Glomerular visceral epithelial cell (primary cell): Measurements from ENCODE around the gene DFFA.
"Not testable (repeated sequence)": the region's sequence is repeated elsewhere in the genome, so short reads cannot be mapped to it uniquely, and the experiment has no call there.

ENCODE experiments used
- DNase-seq: peaks from one replicate; pipeline ENCODE4 v3.0.0-alpha.2; 2016; ENCODE audit errors: extremely low spot score

Gene DFFA

GRCh38 chr1:10430216-10431069, 41.9 kb downstream of the DFFA start, which contains the start of gene CENPS:
CENPS (plus strand) TSS chr1:10430433; CDS start chr1:10430518, 85 bp downstream.
- peak; percentile 89 for DNase-seq

GRCh38 chr1:10429868-10430215, 42.5 kb downstream of the DFFA start:
- DNase-seq = no peak

GRCh38 chr1:10428984-10429383, 43.3 kb downstream of the DFFA start:
- DNase-seq = no peak

- not testable (repeated sequence) for DNase-seq
These were observed 45.8 kb downstream of the DFFA start for GRCh38 chr1:10426535-10426848.

GRCh38 chr1:10425826-10426534, 46.3 kb downstream of the DFFA start:
- not testable (repeated sequence) for DNase-seq

- DNase-seq = no peak
These were observed 47.7 kb downstream of the DFFA start for GRCh38 chr1:10424651-10425050.

GRCh38 chr1:10424034-10424433, 48.3 kb downstream of the DFFA start:
- DNase-seq = no peak

- DNase-seq = no peak
These were observed 50.7 kb downstream of the DFFA start for GRCh38 chr1:10421637-10422036.

GRCh38 chr1:10419351-10419750, 53.0 kb downstream of the DFFA start:
- DNase-seq = no peak

GRCh38 chr1:10418741-10419140, 53.6 kb downstream of the DFFA start:
- DNase-seq = not testable (repeated sequence)

GRCh38 chr1:10415967-10416366, 56.4 kb downstream of the DFFA start:
- not testable (repeated sequence) for DNase-seq

- DNase-seq = no peak
These were observed 57.0 kb downstream of the DFFA start for GRCh38 chr1:10415211-10415930.

- no peak for DNase-seq
These were observed 65.1 kb downstream of the DFFA start for GRCh38 chr1:10407201-10407600.
